PC-9 (cell line): ENCODE results near the gene RPS3.

ENCODE experiments used
- CTCF ChIP-seq: fragments of 200-600 bp; sonication (generic); conservative IDR thresholded peaks from 2 replicates; pipeline ENCODE4 v1.6.1; 2017; ENCODE audit warnings: mixed run types, antibody characterized with exemption, mild to moderate bottlenecking, moderate library complexity
- EZH2 ChIP-seq: fragments of 200-600 bp; sonication (generic); IDR thresholded peaks from 2 replicates; pipeline ENCODE4 v1.8.0; 2017; ENCODE audit warnings: antibody characterized with exemption, low read depth

GRCh38 chr11:75352588-75353206 lies 46.6 kb upstream of the RPS3 start:
- TF ChIP-seq CTCF (no peak), EZH2 (no peak)
